HCT116 (cell line): ENCODE results near the gene ERBB3.

Experiments
- EZH2 ChIP-seq: fragments of 200-600 bp; sonication (generic); IDR thresholded peaks from 2 replicates; pipeline ENCODE4 v1.6.1; 2017; ENCODE audit warnings: antibody characterized with exemption, mixed run types
- EZH2phosphoT487 ChIP-seq: fragments of 200-600 bp; IDR thresholded peaks from 2 replicates; pipeline ENCODE4 v1.6.1; 2018; ENCODE audit warnings: antibody characterized with exemption, borderline replicate concordance
- POLR2A ChIP-seq: IDR thresholded peaks from 2 replicates; pipeline ENCODE4 v1.7.0; 2011; ENCODE audit warnings: borderline replicate concordance; ENCODE audit not compliant: insufficient read depth, insufficient read length; ENCODE audit errors: extremely low read depth
- POLR2AphosphoS5 ChIP-seq: IDR thresholded peaks from 2 replicates; pipeline ENCODE4 v1.6.1; 2011; ENCODE audit warnings: mild to moderate bottlenecking, low read depth, low read length, moderate library complexity
- RAD21 ChIP-seq: IDR thresholded peaks from 2 replicates; pipeline ENCODE4 v1.6.1; 2012; ENCODE audit warnings: low read depth, mild to moderate bottlenecking
- TCF7L2 ChIP-seq: IDR thresholded peaks from 2 replicates; pipeline ENCODE4 v1.7.0; 2011; ENCODE audit warnings: borderline replicate concordance, inconsistent platforms; ENCODE audit not compliant: insufficient read depth, insufficient read length; ENCODE audit errors: extremely low read depth
- ZNF274 ChIP-seq: fragments of 200-500 bp; sonication (Bioruptor generic); IDR thresholded peaks from 2 replicates; pipeline ENCODE4 v1.6.1; 2014; ENCODE audit warnings: mild to moderate bottlenecking, low read depth, low read length, inconsistent platforms
- TF ChIP-seq, protein P1 (sequence below), 3 experiments: fragments of 200-600 bp in 1 of 3; sonication (generic) in 1 of 3; IDR thresholded peaks in 2 of 3; conservative IDR thresholded peaks in 1 of 3; 2 replicates each; pipeline ENCODE4 v1.5.1; 2012 to 2017; ENCODE audit warnings: low read depth in 2 of 3, low read length in 2 of 3, antibody characterized with exemption in 1 of 3, borderline replicate concordance in 1 of 3, control low read depth in 1 of 3, mild to moderate bottlenecking in 1 of 3, mixed read lengths in 1 of 3, mixed run types in 1 of 3, moderate library complexity in 1 of 3; ENCODE audit not compliant: insufficient read depth in 1 of 3
- TF ChIP-seq, protein P2 (sequence below): IDR thresholded peaks from 2 replicates; pipeline ENCODE4 v1.6.1; 2011; ENCODE audit warnings: mild to moderate bottlenecking, low read length, moderate library complexity; ENCODE audit not compliant: insufficient replicate concordance; ENCODE audit errors: extremely low read depth

DNA sequence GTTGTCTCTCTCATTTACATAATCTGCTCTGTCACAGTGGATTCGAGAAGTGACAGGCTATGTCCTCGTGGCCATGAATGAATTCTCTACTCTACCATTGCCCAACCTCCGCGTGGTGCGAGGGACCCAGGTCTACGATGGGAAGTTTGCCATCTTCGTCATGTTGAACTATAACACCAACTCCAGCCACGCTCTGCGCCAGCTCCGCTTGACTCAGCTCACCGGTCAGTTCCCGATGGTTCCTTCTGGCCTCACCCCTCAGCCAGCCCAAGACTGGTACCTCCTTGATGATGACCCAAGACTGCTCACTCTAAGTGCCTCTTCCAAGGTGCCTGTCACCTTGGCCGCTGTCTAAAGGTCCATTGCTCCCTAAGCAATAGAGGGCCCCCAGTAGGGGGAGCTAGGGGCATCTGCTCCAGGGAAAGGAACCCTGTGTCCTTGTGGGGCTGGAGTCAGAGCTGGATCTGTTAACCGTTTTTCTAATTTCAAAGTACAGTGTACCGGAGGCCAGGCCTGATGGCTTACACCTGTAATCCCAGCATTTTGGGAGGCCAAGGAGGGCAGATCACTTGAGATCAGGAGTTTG is 5.1 kb downstream of the ERBB3 start:
- TF ChIP-seq, protein P1, sequence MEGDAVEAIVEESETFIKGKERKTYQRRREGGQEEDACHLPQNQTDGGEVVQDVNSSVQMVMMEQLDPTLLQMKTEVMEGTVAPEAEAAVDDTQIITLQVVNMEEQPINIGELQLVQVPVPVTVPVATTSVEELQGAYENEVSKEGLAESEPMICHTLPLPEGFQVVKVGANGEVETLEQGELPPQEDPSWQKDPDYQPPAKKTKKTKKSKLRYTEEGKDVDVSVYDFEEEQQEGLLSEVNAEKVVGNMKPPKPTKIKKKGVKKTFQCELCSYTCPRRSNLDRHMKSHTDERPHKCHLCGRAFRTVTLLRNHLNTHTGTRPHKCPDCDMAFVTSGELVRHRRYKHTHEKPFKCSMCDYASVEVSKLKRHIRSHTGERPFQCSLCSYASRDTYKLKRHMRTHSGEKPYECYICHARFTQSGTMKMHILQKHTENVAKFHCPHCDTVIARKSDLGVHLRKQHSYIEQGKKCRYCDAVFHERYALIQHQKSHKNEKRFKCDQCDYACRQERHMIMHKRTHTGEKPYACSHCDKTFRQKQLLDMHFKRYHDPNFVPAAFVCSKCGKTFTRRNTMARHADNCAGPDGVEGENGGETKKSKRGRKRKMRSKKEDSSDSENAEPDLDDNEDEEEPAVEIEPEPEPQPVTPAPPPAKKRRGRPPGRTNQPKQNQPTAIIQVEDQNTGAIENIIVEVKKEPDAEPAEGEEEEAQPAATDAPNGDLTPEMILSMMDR (IDR thresholded peaks at IDR 0.05 in 2 of 3, conservative IDR thresholded peaks at IDR 0.05 in 1 of 3; ENCODE audit: borderline replicate concordance in 1 of 3, insufficient read depth in 1 of 3, low read depth in 2 of 3, low read length in 2 of 3), result peak; percentile 21 to 82 (median 48); a peak in 5 of 6 replicates
- TF ChIP-seq, protein P2, sequence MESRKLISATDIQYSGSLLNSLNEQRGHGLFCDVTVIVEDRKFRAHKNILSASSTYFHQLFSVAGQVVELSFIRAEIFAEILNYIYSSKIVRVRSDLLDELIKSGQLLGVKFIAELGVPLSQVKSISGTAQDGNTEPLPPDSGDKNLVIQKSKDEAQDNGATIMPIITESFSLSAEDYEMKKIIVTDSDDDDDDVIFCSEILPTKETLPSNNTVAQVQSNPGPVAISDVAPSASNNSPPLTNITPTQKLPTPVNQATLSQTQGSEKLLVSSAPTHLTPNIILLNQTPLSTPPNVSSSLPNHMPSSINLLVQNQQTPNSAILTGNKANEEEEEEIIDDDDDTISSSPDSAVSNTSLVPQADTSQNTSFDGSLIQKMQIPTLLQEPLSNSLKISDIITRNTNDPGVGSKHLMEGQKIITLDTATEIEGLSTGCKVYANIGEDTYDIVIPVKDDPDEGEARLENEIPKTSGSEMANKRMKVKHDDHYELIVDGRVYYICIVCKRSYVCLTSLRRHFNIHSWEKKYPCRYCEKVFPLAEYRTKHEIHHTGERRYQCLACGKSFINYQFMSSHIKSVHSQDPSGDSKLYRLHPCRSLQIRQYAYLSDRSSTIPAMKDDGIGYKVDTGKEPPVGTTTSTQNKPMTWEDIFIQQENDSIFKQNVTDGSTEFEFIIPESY, result no peak
- no peak for TF ChIP-seq EZH2phosphoT487
- TF ChIP-seq ZNF274, result no peak
- TF ChIP-seq POLR2AphosphoS5, result no peak
- TF ChIP-seq POLR2A, result no peak
- peak; percentile 47; the same call in 1 of the 2 replicates for TF ChIP-seq RAD21
- no peak for TF ChIP-seq TCF7L2
- TF ChIP-seq EZH2, result no peak
